RWPE2 (cell line): ENCODE measurements around the gene RAD9A.

Experiments used
- ATAC-seq: fragments of 200-7000 bp; cut with Tn5 transposase; 3 replicates; pipeline ENCODE4 v1.9.1; 2021; ENCODE audit warnings: low read depth
- DNase-seq: peaks from one replicate; pipeline ENCODE4 v3.0.0-alpha.2; 2020; ENCODE audit warnings: low spot score
- H3K27ac ChIP-seq: fragments of 450-650 bp; 2 replicates; pipeline ENCODE4 v1.5.1; 2017; ENCODE audit warnings: mild to moderate bottlenecking; ENCODE audit not compliant: poor library complexity, severe bottlenecking
- H3K27me3 ChIP-seq: fragments of 250-450 bp; sonication (Bioruptor Pico); 2 replicates; pipeline ENCODE4 v1.5.1; 2021; ENCODE audit warnings: mild to moderate bottlenecking, moderate library complexity; ENCODE audit not compliant: insufficient read depth, poor library complexity, severe bottlenecking
- H3K36me3 ChIP-seq: fragments of 250-450 bp; sonication (Bioruptor Pico); 2 replicates; pipeline ENCODE4 v1.5.1; 2020; ENCODE audit warnings: low read depth, mild to moderate bottlenecking, moderate library complexity
- H3K4me1 ChIP-seq: fragments of 250-450 bp; sonication (Bioruptor Pico); 2 replicates; pipeline ENCODE4 v1.5.1; 2021; ENCODE audit warnings: mild to moderate bottlenecking, moderate library complexity; ENCODE audit not compliant: insufficient read depth, poor library complexity, severe bottlenecking
- H3K4me3 ChIP-seq: fragments of 250-450 bp; sonication (Bioruptor Pico); 2 replicates; pipeline ENCODE4 v1.5.1; 2021; ENCODE audit warnings: mild to moderate bottlenecking, moderate library complexity; ENCODE audit not compliant: severe bottlenecking
- H3K9me3 ChIP-seq: fragments of 250-450 bp; sonication (Bioruptor Pico); 2 replicates; pipeline ENCODE4 v1.5.1; 2021; ENCODE audit warnings: mild to moderate bottlenecking, moderate library complexity; ENCODE audit not compliant: severe bottlenecking
- CTCF ChIP-seq: fragments of 450-650 bp; IDR thresholded peaks from one replicate; pipeline ENCODE4 v1.5.1; 2017; ENCODE audit warnings: mild to moderate bottlenecking, moderate library complexity; ENCODE audit not compliant: poor library complexity, severe bottlenecking

RAD9A gene

GRCh38 chr11:67415501-67416304, 23.9 kb downstream of the RAD9A start, which contains the start of gene CARNS1:
Gene CARNS1 (plus strand): TSS chr11:67415678. CDS start chr11:67416200, 522 bp downstream.
- Histone ChIP-seq H3K36me3 (no peaks in the 10 kb centered on the region), H3K4me3 (peak within 1 kb of the TSS; percentile 14), H3K9me3 (no peaks in the 10 kb centered on the region), H3K4me1 (no peaks in the 10 kb centered on the region), H3K27me3 (no peaks in the 10 kb centered on the region), H3K27ac (no peak within 1 kb of the TSS)
- TF ChIP-seq CTCF = no peak
- ATAC-seq (no peak), DNase-seq (no peak)

- no peak overlapping the region for H3K4me3 ChIP-seq
- no peaks in the 10 kb centered on the region for H3K36me3 ChIP-seq
- no peaks in the 10 kb centered on the region for H3K4me1 ChIP-seq
- ATAC-seq (no peak), DNase-seq (no peak)
- no peaks in the 10 kb centered on the region for H3K27me3 ChIP-seq
- H3K27ac ChIP-seq = no peak overlapping the region
- no peaks in the 10 kb centered on the region for H3K9me3 ChIP-seq
- no peak for TF ChIP-seq CTCF
These were observed 24.9 kb downstream of the RAD9A start for GRCh38 chr11:67416416-67417335.

- no peak for ATAC-seq
- Histone ChIP-seq H3K27ac (no peak overlapping the region), H3K27me3 (no peaks in the 10 kb centered on the region), H3K36me3 (no peaks in the 10 kb centered on the region), H3K4me3 (no peak overlapping the region), H3K9me3 (no peaks in the 10 kb centered on the region), H3K4me1 (no peaks in the 10 kb centered on the region)
- DNase-seq = no peak
- no peak for TF ChIP-seq CTCF
These were observed 25.6 kb downstream of the RAD9A start for GRCh38 chr11:67417425-67417824.

GRCh38 chr11:67418476-67419281, 26.9 kb downstream of the RAD9A start:
- Histone ChIP-seq H3K9me3 (no peaks in the 10 kb centered on the region), H3K4me3 (no peak overlapping the region), H3K27me3 (no peaks in the 10 kb centered on the region), H3K4me1 (peaks cover 3% of the 10 kb centered on the region), H3K27ac (no peak overlapping the region), H3K36me3 (no peaks in the 10 kb centered on the region)
- TF ChIP-seq CTCF = no peak
- ATAC-seq = no peak
- DNase-seq = no peak
